NOMO-1 treated with dmso at 0.1 percent for 144 hours (cell line): ENCODE measurements around the gene FAM9C.

Source experiments
- DNase-seq: peaks from one replicate; lab custom pipeline; 2025; ENCODE audit not compliant: unreplicated experiment; lab: John Stamatoyannopoulos, UW

Gene FAM9C

DNA sequence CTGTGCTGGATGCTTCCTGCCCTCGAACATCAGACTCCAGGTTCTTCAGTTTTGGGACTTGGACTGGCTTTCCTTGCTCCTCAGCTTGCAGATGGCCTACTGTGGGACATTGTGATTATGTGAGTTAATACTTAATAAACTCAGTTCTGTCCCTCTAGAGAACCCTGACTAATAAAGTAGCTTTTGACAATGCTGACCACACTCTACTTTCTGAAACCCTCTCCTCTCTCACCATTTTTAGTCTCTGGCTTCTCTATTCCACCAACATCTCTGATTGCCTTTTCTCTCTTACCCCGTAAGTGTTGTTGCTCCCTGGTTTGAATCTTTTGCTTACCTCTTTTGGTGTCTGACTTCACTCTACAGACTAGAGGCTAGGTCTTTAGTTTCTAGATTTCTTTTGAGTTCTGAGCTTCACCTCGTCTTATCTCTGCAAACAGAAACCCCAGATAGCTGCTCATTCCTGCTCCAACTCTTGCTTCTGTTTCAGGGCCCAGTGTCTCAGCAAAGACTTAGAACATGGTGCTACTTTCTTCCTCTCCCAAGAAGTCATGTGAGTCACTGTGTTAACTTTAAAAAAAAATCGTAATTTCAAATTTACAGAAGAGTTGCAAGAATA, 58.1 kb downstream of the FAM9C start:
- DNase-seq: no peak
